Neural cell (in vitro differentiated cells): ENCODE results near the gene IRS2.

Experiments
- CTCF ChIP-seq: fragments of 450-650 bp; IDR thresholded peaks from 2 replicates; pipeline ENCODE4 v1.5.1; 2014; ENCODE audit warnings: antibody characterized with exemption, mild to moderate bottlenecking, moderate library complexity; ENCODE audit not compliant: poor library complexity, severe bottlenecking
- REST ChIP-seq: IDR thresholded peaks from 2 replicates; pipeline ENCODE4 v1.6.1; 2012; ENCODE audit warnings: borderline replicate concordance
- TAF1 ChIP-seq: IDR thresholded peaks from 2 replicates; pipeline ENCODE4 v1.6.1; 2012; ENCODE audit warnings: low read depth

GRCh38 chr13:109734002-109734785 lies 52.2 kb downstream of the IRS2 start:
- no peak for TF ChIP-seq CTCF
- TF ChIP-seq REST = no peak
- TF ChIP-seq TAF1 = no peak
